HepG2 (cell line): ENCODE measurements around the gene EIF3J.

ENCODE experiments used
- NCOA1 ChIP-seq: sonication (generic); formaldehyde crosslinking; IDR thresholded peaks from 2 replicates; pipeline ENCODE4 v1.9.0; 2021; ENCODE audit warnings: missing genetic modification reagents
- ZFP36 ChIP-seq: fragments of 150-350 bp; IDR thresholded peaks from 2 replicates; pipeline ENCODE4 v1.6.1; 2018; ENCODE audit warnings: borderline replicate concordance, low read length, low read depth; ENCODE audit not compliant: partially characterized antibody
- ZNF274 ChIP-seq: sonication (generic); formaldehyde crosslinking; IDR thresholded peaks from 2 replicates; pipeline ENCODE4 v1.5.1; 2020; ENCODE audit warnings: mild to moderate bottlenecking, missing genetic modification reagents
- ZNF292 ChIP-seq: sonication (generic); formaldehyde crosslinking; IDR thresholded peaks from 2 replicates; pipeline ENCODE4 v1.8.1; 2022; ENCODE audit warnings: mild to moderate bottlenecking, low read depth, missing genetic modification reagents, borderline replicate concordance
- ZNF883 ChIP-seq: sonication (generic); formaldehyde crosslinking; IDR thresholded peaks from 2 replicates; pipeline ENCODE4 v1.5.1; 2020; ENCODE audit warnings: mild to moderate bottlenecking, missing genetic modification reagents; ENCODE audit errors: not compliant biosample characterization
- TF ChIP-seq, protein P1 (sequence below): sonication (generic); formaldehyde crosslinking; IDR thresholded peaks from 2 replicates; pipeline ENCODE4 v1.4.0; 2020; ENCODE audit warnings: missing genetic modification reagents

- TF ChIP-seq ZNF274 (CRISPR knock-in tag) = no peak
- TF ChIP-seq ZNF883 (CRISPR knock-in tag) = no peak
- TF ChIP-seq NCOA1 = no peak
- TF ChIP-seq, protein P1, sequence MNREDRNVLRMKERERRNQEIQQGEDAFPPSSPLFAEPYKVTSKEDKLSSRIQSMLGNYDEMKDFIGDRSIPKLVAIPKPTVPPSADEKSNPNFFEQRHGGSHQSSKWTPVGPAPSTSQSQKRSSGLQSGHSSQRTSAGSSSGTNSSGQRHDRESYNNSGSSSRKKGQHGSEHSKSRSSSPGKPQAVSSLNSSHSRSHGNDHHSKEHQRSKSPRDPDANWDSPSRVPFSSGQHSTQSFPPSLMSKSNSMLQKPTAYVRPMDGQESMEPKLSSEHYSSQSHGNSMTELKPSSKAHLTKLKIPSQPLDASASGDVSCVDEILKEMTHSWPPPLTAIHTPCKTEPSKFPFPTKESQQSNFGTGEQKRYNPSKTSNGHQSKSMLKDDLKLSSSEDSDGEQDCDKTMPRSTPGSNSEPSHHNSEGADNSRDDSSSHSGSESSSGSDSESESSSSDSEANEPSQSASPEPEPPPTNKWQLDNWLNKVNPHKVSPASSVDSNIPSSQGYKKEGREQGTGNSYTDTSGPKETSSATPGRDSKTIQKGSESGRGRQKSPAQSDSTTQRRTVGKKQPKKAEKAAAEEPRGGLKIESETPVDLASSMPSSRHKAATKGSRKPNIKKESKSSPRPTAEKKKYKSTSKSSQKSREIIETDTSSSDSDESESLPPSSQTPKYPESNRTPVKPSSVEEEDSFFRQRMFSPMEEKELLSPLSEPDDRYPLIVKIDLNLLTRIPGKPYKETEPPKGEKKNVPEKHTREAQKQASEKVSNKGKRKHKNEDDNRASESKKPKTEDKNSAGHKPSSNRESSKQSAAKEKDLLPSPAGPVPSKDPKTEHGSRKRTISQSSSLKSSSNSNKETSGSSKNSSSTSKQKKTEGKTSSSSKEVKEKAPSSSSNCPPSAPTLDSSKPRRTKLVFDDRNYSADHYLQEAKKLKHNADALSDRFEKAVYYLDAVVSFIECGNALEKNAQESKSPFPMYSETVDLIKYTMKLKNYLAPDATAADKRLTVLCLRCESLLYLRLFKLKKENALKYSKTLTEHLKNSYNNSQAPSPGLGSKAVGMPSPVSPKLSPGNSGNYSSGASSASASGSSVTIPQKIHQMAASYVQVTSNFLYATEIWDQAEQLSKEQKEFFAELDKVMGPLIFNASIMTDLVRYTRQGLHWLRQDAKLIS (CRISPR knock-in tag) = no peak
- TF ChIP-seq ZNF292 = no peak
- no peak for TF ChIP-seq ZFP36
Measured at GRCh38 chr15:44527241-44527640, 9.7 kb upstream of the EIF3J start.
